Right lobe of liver (tissue), 4 donors: ENCODE measurements around the gene SFT2D1.

Source experiments
- CTCF ChIP-seq, 4 donors: fragments of 200-600 bp in 3 of 4; fragments of 450-650 bp in 1 of 4; IDR thresholded peaks; one replicate each; pipeline versions ENCODE4 v1.5.1 to v1.8.0; 2016 to 2022; ENCODE audit warnings: antibody characterized with exemption in 4 of 4, mild to moderate bottlenecking in 2 of 4
- POLR2A ChIP-seq: fragments of 450-650 bp; IDR thresholded peaks from one replicate; pipeline ENCODE4 v1.6.1; 2017; ENCODE audit warnings: antibody characterized with exemption, mild to moderate bottlenecking
- donor health status: DM: no; HTN: no; CAD: no.
- donor health status: DM: no; HTN: no; CAD: no.
- donor health status: DM: no; HTN: yes; CAD: no.

GRCh38 chr6:166274163-166274562 is 68.2 kb downstream of the SFT2D1 start:
- TF ChIP-seq CTCF (IDR thresholded peaks at IDR 0.05) (no peak), POLR2A (no peak)
